SK-N-SH (cell line): ENCODE data around the gene HPS5. TPM values are rescaled to one million over a fixed set of nuclear protein-coding genes. Genes with fewer than 3 reads are reported as not detected.

Experiments
- CTCF ChIA-PET: fragments of 300-600, 350-600 bp; formaldehyde crosslinking; extraction: SDS; loops from one replicate; lab custom pipeline; 2021; lab: Yijun Ruan, JAX
- POLR2A ChIA-PET: fragments of 350-600 bp; sonication (Branson Sonifier 250); formaldehyde crosslinking; extraction: SDS; loops from one replicate; lab custom pipeline; 2020; ENCODE audit warnings: antibody characterized with exemption, inconsistent platforms; lab: Yijun Ruan, JAX
- DNase-seq: peaks from one replicate; pipeline ENCODE4 v3.0.0; 2012
- H2AFZ ChIP-seq: fragments of 200-600 bp; sonication (generic); 2 replicates; pipeline ENCODE4 v1.8.1; 2016; ENCODE audit warnings: antibody characterized with exemption, mild to moderate bottlenecking, low read depth
- H3F3A ChIP-seq: fragments of 200-600 bp; sonication (generic); replicated peaks from 2 replicates; pipeline ENCODE3; 2016; ENCODE audit warnings: antibody characterized with exemption, mild to moderate bottlenecking; ENCODE audit not compliant: insufficient read depth
- H3K27ac ChIP-seq, 2 experiments: fragments of 200-500 bp in 1 of 2; fragments of 200-600 bp in 1 of 2; sonication (Bioruptor generic) in 1 of 2; sonication (generic), shearing (Covaris generic) in 1 of 2; 2 replicates each; pipeline versions ENCODE4 v1.5.1 to v1.6.1; 2014 to 2016; ENCODE audit warnings: low read depth in 2 of 2, inconsistent platforms in 1 of 2, low read length in 1 of 2, mild to moderate bottlenecking in 1 of 2, mixed read lengths in 1 of 2
- H3K27me3 ChIP-seq: fragments of 200-600 bp; sonication (generic), shearing (Covaris generic); 2 replicates; pipeline ENCODE4 v1.6.1; 2016; ENCODE audit warnings: mixed run types; ENCODE audit not compliant: insufficient read depth
- H3K36me3 ChIP-seq, 2 experiments: fragments of 200-500 bp in 1 of 2; fragments of 200-600 bp in 1 of 2; sonication (Bioruptor generic) in 1 of 2; sonication (generic) in 1 of 2; replicated peaks in 1 of 2; 2 replicates each; pipeline versions ENCODE3 to v1.5.1; 2014 to 2016; ENCODE audit warnings: low read length in 1 of 2, mild to moderate bottlenecking in 1 of 2; ENCODE audit not compliant: insufficient read depth in 2 of 2, control insufficient read depth in 1 of 2
- H3K4me1 ChIP-seq, 2 experiments: fragments of 200-500 bp in 1 of 2; fragments of 200-600 bp in 1 of 2; sonication (Bioruptor generic) in 1 of 2; sonication (generic), shearing (Covaris generic) in 1 of 2; 2 replicates each; pipeline versions ENCODE4 v1.5.1 to v1.6.1; 2014 to 2016; ENCODE audit warnings: low read depth in 1 of 2, low read length in 1 of 2, mixed run types in 1 of 2; ENCODE audit not compliant: insufficient read depth in 2 of 2, control insufficient read depth in 1 of 2
- H3K4me2 ChIP-seq: fragments of 200-600 bp; sonication (generic), shearing (Covaris generic); 2 replicates; pipeline ENCODE4 v1.6.1; 2017; ENCODE audit warnings: mixed run types
- H3K4me3 ChIP-seq, 2 experiments: fragments of 200-500 bp in 1 of 2; fragments of 200-600 bp in 1 of 2; sonication (Bioruptor generic) in 1 of 2; sonication (generic), shearing (Covaris generic) in 1 of 2; 2 replicates each; pipeline versions ENCODE4 v1.5.1 to v1.8.1; 2014 to 2016; ENCODE audit warnings: low read depth in 2 of 2, inconsistent platforms in 1 of 2, low read length in 1 of 2, mild to moderate bottlenecking in 1 of 2, mixed read lengths in 1 of 2, moderate library complexity in 1 of 2
- H3K79me2 ChIP-seq: fragments of 200-600 bp; sonication (generic); 2 replicates; pipeline ENCODE4 v1.8.1; 2017; ENCODE audit warnings: mild to moderate bottlenecking; ENCODE audit not compliant: insufficient read depth
- H3K9ac ChIP-seq: fragments of 200-600 bp; sonication (generic); 2 replicates; pipeline ENCODE4 v1.6.1; 2017; ENCODE audit warnings: mixed run types
- H3K9me2 ChIP-seq: fragments of 200-600 bp; sonication (generic); 2 replicates; pipeline ENCODE4 v1.6.1; 2017; ENCODE audit warnings: mixed run types
- H3K9me3 ChIP-seq: fragments of 200-600 bp; sonication (generic); 2 replicates; pipeline ENCODE4 v1.6.1; 2017; ENCODE audit warnings: mixed run types, mild to moderate bottlenecking, moderate library complexity
- H4K20me1 ChIP-seq: fragments of 200-600 bp; sonication (generic); 2 replicates; pipeline ENCODE4 v1.6.1; 2017; ENCODE audit warnings: mild to moderate bottlenecking, mixed run types; ENCODE audit not compliant: insufficient read depth
- FOSL2 ChIP-seq: IDR thresholded peaks from 2 replicates; pipeline ENCODE4 v1.4.0; 2012; ENCODE audit warnings: low read depth, mild to moderate bottlenecking, moderate library complexity, borderline replicate concordance
- GATA2 ChIP-seq: sonication (generic); formaldehyde crosslinking; IDR thresholded peaks from 2 replicates; pipeline ENCODE4 v1.5.0; 2020; ENCODE audit warnings: mild to moderate bottlenecking, missing genetic modification reagents
- MEF2A ChIP-seq: IDR thresholded peaks from 2 replicates; pipeline ENCODE4 v1.4.0; 2012; ENCODE audit warnings: low read depth, borderline replicate concordance
- NFIC ChIP-seq: IDR thresholded peaks from 2 replicates; pipeline ENCODE4 v1.4.0; 2012; ENCODE audit warnings: borderline replicate concordance
- POLR2AphosphoS5 ChIP-seq: IDR thresholded peaks from 2 replicates; pipeline ENCODE4 v1.6.1; 2012; ENCODE audit warnings: low read depth, low read length
- RAD21 ChIP-seq: IDR thresholded peaks from 2 replicates; pipeline ENCODE4 v1.6.1; 2012; ENCODE audit warnings: mild to moderate bottlenecking, low read length
- SMC3 ChIP-seq: IDR thresholded peaks from 2 replicates; pipeline ENCODE4 v1.6.1; 2012; ENCODE audit warnings: low read depth, low read length, improper control_type of control experiment
- YY1 ChIP-seq: IDR thresholded peaks from 2 replicates; pipeline ENCODE4 v1.4.0; 2012; ENCODE audit warnings: low read depth, mild to moderate bottlenecking
- WGBS: methylation state at CpG from one replicate; pipeline ENCODE4 v1.1.6; 2017; ENCODE audit warnings: low lambda C conversion rate; 5-methylcytosine and 5-hydroxymethylcytosine counted together
- polyA plus RNA-seq, 3 experiments: library from polyadenylated mRNA; depleted of rRNA; stranded (reverse); fragments of >200 nt; gene quantifications; 2 replicates each; pipeline ENCODE4 v1.2.3, GENCODE V29; 2012
- TF ChIP-seq, protein P1 (sequence below): IDR thresholded peaks from 2 replicates; pipeline ENCODE4 v1.4.0; 2012; ENCODE audit warnings: low read depth
- TF ChIP-seq, protein P2 (sequence below): IDR thresholded peaks from 2 replicates; pipeline ENCODE4 v1.6.1; 2012; ENCODE audit warnings: mild to moderate bottlenecking, low read depth, low read length, moderate library complexity

The HPS5 gene
- polyA plus RNA-seq, 1 of the 3 experiments (the other 2 are of a cell fraction): 8.2 TPM

DNA sequence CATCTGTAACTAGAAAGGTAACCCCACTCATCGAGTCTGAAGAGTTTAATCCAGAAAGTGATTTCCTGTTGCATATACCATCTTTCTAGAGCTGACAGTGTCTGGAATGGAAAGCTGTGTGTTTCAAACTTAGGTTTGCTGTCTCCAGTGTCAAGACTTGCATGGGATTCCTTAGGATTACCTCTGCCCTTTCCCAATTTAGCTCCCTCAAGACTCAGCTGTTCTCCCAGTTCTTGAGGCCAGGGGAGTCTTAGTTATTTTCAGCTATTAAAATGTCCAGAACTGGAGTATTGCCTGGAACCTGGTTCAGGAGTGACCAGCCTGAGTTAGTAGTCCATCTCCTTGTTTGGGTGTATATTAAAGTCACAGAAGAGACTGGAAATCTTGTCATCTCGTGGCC is 47.5 kb upstream of the HPS5 start:
- DNase-seq: no peak
- peaks cover 5 to 7% of the 10 kb centered on the region in 2 experiments; a peak in 3 of 4 replicates for H3K4me1 ChIP-seq
- no peaks in the 10 kb centered on the region for H3K9me3 ChIP-seq
- H2AFZ ChIP-seq: no peak overlapping the region
- CTCF ChIA-PET: no interaction called here
- peaks cover 15% of the 10 kb centered on the region for H3F3A ChIP-seq
- H3K9ac ChIP-seq: no peak overlapping the region
- no peaks in the 10 kb centered on the region for H3K27me3 ChIP-seq
- no peak overlapping the region for H3K4me2 ChIP-seq
- H3K9me2 ChIP-seq: no peaks in the 10 kb centered on the region
- no peaks in the 10 kb centered on the region for H4K20me1 ChIP-seq
- H3K79me2 ChIP-seq: no peaks in the 10 kb centered on the region
- POLR2A ChIA-PET: no interaction called here
- WGBS: 93% methylated on average over 2 of the region's 2 CpGs
- H3K27ac ChIP-seq: no peak overlapping the region
- no peak overlapping the region for H3K4me3 ChIP-seq
- TF ChIP-seq POLR2AphosphoS5 (no peak), NFIC (no peak), RAD21 (no peak), YY1 (no peak), SMC3 (no peak), GATA2 (CRISPR knock-in tag) (no peak), MEF2A (no peak)
- TF ChIP-seq, protein P1, sequence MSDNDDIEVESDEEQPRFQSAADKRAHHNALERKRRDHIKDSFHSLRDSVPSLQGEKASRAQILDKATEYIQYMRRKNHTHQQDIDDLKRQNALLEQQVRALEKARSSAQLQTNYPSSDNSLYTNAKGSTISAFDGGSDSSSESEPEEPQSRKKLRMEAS: no peak
- TF ChIP-seq, all 33 proteins: peak for 0
- peaks cover 23 to 32% of the 10 kb centered on the region in 2 experiments for H3K36me3 ChIP-seq

DNA sequence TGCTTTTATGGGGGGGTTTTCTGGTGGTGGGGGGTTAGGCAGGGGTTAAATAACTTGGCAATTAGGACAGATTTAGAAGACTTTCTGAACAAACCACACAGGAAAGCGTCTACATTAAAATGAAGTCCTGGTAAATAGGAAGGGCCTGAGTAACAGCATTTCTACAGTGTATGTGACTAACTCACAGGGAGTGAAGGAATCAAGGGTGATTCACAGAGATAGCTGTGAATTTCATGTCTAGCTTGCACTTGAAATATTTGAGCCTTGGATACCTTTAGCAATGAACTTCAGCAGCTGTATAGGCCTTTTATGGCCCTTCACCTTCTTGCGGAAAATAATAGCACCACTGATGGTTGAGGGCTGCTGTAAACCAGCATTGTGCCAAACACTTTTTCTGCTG is 46.3 kb upstream of the HPS5 start:
- POLR2A ChIA-PET: no interaction called here
- 67% methylated on average over 2 of the region's 2 CpGs for WGBS
- peak overlapping the region; percentile 6; the same call in 1 of the 2 replicates for H3K9ac ChIP-seq
- TF ChIP-seq, protein P2, sequence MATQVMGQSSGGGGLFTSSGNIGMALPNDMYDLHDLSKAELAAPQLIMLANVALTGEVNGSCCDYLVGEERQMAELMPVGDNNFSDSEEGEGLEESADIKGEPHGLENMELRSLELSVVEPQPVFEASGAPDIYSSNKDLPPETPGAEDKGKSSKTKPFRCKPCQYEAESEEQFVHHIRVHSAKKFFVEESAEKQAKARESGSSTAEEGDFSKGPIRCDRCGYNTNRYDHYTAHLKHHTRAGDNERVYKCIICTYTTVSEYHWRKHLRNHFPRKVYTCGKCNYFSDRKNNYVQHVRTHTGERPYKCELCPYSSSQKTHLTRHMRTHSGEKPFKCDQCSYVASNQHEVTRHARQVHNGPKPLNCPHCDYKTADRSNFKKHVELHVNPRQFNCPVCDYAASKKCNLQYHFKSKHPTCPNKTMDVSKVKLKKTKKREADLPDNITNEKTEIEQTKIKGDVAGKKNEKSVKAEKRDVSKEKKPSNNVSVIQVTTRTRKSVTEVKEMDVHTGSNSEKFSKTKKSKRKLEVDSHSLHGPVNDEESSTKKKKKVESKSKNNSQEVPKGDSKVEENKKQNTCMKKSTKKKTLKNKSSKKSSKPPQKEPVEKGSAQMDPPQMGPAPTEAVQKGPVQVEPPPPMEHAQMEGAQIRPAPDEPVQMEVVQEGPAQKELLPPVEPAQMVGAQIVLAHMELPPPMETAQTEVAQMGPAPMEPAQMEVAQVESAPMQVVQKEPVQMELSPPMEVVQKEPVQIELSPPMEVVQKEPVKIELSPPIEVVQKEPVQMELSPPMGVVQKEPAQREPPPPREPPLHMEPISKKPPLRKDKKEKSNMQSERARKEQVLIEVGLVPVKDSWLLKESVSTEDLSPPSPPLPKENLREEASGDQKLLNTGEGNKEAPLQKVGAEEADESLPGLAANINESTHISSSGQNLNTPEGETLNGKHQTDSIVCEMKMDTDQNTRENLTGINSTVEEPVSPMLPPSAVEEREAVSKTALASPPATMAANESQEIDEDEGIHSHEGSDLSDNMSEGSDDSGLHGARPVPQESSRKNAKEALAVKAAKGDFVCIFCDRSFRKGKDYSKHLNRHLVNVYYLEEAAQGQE: no peak
- TF ChIP-seq RAD21 (no peak), FOSL2 (peak; percentile 44; the same call in 1 of the 2 replicates)
- H3K27me3 ChIP-seq: no peaks in the 10 kb centered on the region
- no peak overlapping the region for H3K4me3 ChIP-seq
- no peaks in the 10 kb centered on the region for H3K9me3 ChIP-seq
- peaks cover 15% of the 10 kb centered on the region for H3F3A ChIP-seq
- CTCF ChIA-PET: no interaction called here
- no peaks in the 10 kb centered on the region for H4K20me1 ChIP-seq
- H3K9me2 ChIP-seq: no peaks in the 10 kb centered on the region
- peaks cover 5 to 7% of the 10 kb centered on the region in 2 experiments; a peak in 3 of 4 replicates for H3K4me1 ChIP-seq
- H3K36me3 ChIP-seq: peaks cover 30 to 44% of the 10 kb centered on the region in 2 experiments
- H3K79me2 ChIP-seq: no peaks in the 10 kb centered on the region
- no peak for DNase-seq
- peak overlapping the region in 1 of 2 experiments; percentile 66; a peak in 2 of 4 replicates for H3K27ac ChIP-seq
- no peak overlapping the region; the same call in 1 of the 2 replicates for H2AFZ ChIP-seq
- H3K4me2 ChIP-seq: no peak overlapping the region
